Daoy (cell line): ENCODE measurements around the gene FITM1. TPM values are rescaled to one million over a fixed set of nuclear protein-coding genes. Genes with fewer than 3 reads are reported as not detected.

Source experiments
- DNase-seq: peaks from one replicate; pipeline ENCODE4 v3.0.0-alpha.2; 2015; ENCODE audit warnings: low read depth
- total RNA-seq: library from RNA; depleted of rRNA; stranded (reverse); fragments of >200 nt; shearing (Covaris generic); gene quantifications from 2 replicates; pipeline ENCODE4 v1.2.3, GENCODE V29; 2014

FITM1 gene
- total RNA-seq, 1 experiment from 2014 or later = not detected

DNA sequence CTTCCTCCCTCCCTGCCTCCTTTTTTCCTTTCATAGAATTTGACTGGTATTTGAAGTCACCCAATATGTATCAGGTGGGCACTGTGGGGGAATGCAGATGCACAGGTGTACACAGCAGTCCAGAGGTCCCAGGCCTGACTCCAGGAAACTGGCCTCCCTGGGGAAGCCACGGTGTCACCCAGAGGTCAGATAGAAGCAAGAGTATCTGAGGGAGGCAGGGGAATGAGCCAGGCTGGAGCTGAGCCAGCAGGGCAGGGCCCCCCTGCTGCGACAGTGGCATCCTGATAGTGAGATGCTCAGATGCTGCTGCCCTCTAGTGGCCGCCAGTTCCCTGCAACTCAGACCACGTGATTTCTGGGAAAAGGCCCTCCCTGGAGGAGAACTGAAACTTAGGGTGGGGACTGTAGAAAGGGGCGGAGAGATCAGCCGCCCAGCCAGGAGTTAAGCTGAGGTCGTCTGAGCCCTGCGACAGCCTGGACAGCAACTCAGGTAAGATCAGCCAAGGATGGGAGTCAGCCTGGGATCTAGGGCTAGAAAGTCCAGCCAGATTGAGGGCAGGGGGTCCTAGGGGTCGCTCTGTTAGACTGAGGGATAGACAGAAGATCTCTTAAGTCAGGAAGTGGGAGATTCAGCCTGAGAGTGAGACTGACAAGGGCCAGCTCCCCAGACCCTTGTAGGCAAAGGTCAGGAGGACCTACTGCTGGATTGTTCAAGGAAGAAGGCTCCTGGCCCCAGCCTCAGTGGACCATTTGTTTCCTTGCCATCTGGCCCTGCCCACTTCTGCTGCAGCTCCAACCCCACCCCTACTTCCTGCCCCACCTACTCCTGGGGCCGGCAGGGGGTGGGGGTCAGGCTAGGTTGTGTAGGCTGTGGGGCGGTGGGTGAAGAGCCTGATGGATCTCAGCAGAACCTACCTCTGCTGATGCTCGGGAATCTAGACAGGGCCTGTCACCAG is 30.7 kb downstream of the FITM1 start, which contains the start of gene IRF9:
IRF9 (plus strand) TSS at position 416 of the 955 bp plus-strand sequence. CDS start 880 bp downstream, outside the sequence.
- DNase-seq = peak; percentile 97

DNA sequence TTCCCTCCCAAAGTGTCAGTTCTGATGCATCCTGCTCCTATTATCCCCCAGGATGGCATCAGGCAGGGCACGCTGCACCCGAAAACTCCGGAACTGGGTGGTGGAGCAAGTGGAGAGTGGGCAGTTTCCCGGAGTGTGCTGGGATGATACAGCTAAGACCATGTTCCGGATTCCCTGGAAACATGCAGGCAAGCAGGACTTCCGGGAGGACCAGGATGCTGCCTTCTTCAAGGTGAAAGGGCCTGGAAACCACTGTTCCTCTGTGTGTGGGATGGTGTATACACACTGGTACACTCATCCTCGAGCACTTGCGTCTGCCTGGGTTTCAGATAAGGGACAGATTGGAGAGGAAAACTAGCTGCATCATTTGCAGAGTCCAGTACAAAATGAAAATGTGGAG is 31.6 kb downstream of the FITM1 start:
- DNase-seq = no peak

GRCh38 chr14:24164518-24164991 is 34.1 kb downstream of the FITM1 start:
- no peak for DNase-seq

- DNase-seq = no peak
Observed at GRCh38 chr14:24165785-24166184, 35.3 kb downstream of the FITM1 start.

GRCh38 chr14:24167469-24168114 is 37.1 kb downstream of the FITM1 start:
- no peak for DNase-seq

DNA sequence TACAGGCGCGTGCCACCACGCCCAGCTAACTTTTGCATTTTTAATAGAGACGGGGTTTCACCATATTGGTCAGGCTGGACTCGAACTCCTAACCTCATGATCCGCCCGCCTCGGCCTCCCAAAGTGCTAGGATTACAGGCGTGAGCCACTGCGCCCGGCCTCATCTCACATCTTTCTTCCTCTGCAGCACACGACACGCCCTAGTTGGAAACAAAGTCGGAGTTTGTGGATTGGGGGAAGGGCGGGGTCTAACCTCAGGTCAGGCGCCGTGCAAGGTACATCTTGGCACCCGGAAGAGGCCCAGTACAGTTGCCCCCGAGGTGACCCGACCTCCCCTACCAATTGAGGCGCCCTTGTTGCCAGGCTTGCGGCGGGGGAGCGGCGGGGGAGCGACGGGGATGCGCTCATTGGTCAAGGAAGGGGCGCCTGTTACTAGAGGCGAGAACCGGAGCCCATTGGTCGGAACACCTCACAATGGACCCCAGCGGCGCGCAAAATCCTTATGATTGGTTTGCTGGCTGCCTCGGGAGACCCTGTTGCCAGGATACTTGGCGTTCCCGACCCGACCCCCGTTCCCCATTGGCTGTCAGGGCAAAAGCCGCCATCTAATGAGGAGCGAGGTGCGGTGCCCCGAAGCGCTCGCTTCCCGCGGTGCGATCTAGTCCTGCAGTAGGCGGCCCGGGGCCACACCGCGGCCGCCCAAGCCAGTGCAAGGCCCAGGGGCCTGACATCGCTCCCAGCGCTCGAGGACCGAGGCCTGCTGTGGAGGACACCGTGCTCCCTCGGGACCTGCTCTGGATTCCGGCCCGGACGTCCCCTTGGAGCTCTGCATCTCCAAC is 41.2 kb downstream of the FITM1 start, which contains the start of gene REC8:
REC8 (plus strand) TSS at position 659 of the 839 bp plus-strand sequence. CDS start 473 bp downstream, outside the sequence.
- no peak for DNase-seq

DNA sequence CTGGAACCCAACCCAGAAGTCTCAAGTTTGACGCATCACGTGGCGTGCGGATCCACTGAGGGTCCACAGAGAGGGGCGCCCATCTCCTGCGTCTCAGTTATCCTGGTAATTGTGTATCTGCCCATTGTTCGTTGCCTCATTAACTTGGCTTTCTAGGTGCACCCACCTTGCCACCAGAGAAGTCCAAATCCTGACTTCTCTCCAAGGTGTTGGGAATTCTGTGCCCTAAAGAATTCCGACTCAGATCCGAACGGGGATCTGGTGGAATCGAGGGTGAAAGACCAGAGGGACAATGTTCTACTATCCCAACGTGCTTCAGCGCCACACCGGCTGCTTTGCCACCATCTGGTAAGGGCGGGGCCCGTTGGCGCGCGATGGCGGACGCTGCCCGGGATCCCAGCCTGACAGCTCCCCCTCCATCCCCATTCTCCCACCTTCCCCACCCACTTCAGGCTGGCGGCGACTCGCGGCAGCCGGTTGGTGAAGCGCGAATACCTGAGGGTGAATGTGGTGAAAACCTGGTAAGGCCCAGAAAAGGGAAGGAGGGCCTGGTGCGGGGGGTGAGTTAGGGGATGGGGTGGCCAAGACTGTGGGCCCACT is 41.9 kb downstream of the FITM1 start:
- DNase-seq = no peak

- no peak for DNase-seq
Observed at GRCh38 chr14:24172871-24173281, 42.4 kb downstream of the FITM1 start.

- DNase-seq = no peak
Observed at GRCh38 chr14:24176599-24176998, 46.1 kb downstream of the FITM1 start.

GRCh38 chr14:24177041-24177825 is 46.8 kb downstream of the FITM1 start:
- DNase-seq = no peak

GRCh38 chr14:24177891-24178290 is 47.4 kb downstream of the FITM1 start:
- no peak for DNase-seq

DNA sequence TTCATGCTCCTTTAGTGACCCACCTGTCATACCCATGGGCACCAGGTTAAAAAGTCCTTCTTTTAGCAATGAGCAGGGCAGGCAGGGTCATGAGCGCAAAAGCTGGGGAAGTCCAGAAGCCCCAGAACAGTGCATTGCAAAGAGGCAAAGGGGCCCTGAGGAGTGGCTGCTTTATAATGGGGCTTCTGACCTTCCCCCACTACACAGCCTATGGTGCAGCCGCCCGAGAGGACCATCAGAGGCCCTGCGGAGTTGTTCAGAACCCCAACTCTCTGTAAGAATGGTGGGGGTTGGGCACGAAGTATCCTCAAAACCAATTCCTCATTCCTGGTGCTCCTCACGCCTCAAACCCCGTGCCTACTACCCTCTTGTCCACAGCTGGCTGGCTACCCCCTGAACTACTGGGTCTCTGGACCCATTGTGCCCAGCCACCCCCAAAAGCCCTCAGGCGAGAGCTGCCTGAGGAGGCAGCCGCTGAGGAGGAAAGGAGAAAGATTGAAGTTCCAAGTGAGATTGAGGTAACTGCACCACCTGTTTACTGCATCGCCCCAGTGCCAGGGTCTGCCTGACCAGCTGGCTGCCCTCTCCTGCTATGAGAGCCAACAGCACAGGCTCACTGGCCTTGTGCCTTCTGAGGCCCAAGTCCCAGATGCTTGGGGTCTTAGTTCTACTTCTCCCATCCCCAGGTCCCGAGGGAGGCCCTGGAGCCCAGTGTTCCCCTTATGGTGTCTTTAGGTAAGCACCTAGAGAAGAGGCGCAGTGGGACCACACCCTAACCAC is 48.1 kb downstream of the FITM1 start:
- no peak for DNase-seq

DNA sequence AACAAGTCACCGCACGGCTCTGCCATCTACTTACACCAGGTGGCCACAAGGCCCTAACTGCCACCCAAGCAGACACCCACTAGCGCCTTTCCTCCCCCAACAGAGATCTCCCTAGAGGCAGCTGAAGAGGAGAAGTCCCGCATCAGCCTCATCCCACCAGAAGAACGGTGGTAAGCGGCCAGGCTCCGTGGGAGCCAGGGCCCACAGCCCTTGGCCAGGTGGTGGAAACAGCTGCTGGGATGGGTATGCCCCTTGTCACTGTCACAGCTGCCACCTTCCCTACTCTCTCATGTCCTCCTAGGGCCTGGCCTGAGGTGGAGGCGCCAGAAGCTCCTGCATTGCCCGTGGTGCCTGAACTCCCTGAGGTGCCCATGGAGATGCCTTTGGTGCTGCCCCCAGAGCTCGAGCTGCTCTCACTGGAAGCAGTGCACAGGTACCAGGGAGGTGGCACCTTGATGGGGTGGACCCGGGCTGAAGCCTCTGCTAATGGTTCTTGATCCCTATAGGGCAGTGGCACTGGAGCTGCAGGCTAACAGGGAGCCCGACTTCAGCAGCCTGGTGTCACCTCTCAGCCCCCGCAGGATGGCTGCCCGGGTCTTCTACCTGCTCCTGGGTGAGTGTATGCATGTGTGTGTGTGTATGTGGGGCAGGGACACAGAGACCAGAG is 49.0 kb downstream of the FITM1 start:
- no peak for DNase-seq

DNA sequence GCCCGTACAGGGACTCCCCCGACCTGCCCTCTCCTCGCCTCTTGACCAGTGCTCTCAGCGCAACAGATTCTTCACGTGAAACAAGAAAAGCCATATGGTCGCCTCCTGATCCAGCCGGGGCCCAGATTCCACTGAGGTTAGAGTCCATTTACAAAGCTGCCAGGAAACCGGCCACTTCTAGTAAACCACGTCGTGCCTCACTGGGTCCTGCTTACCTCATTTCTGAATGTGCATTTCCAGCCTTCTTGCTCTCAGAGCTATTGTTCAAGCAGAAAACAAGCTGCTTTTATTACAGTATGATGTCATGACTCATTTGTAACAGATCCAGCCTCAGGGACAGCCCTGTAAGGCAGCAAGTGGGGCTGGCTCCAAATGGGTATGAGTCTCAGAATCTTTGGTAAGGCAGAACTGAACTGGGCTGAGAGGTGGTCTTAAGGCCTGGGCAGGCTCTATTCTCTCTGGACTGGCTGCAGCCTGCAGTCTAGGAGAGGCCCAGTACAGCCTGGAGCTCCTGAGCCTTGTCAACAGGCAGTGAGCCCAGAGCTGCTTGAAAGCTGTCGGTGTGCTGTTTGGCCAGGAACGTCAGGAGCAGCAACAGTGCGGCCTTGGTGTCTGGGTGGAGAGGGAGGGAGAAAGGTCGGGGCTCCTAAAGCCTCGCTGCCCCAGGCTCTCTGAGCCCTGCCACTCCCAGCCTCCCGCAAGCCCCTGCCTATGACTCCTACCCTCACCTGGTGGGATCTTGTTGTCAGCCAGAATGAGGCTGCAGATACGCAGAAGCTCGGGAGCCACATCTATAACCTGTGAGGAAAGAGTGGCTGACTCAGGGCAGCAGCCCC is 49.7 kb downstream of the FITM1 start:
- no peak for DNase-seq

- no peak for DNase-seq
Observed at GRCh38 chr14:24181371-24182077, 51.1 kb downstream of the FITM1 start.
